Chondrocyte (in vitro differentiated cells): Measurements from ENCODE around the gene ACER3. TPM values are rescaled to one million over a fixed set of nuclear protein-coding genes. Genes with fewer than 3 reads are reported as not detected.

Experiments
- DNase-seq: peaks from one replicate; pipeline ENCODE4 v3.0.0; 2021; ENCODE audit warnings: mixed read lengths, low spot score
- H3K27ac Mint-ChIP-seq: one replicate; pipeline ENCODE4 v1.8.0; 2021; ENCODE audit warnings: mild to moderate bottlenecking, moderate library complexity, mixed read lengths; ENCODE audit not compliant: unreplicated experiment
- H3K27me3 Mint-ChIP-seq: 2 replicates; pipeline ENCODE4 v1.8.0; 2021; ENCODE audit warnings: low read depth, mixed read lengths
- H3K36me3 Mint-ChIP-seq: 2 replicates; pipeline ENCODE4 v1.8.0; 2021; ENCODE audit warnings: low read depth, mixed read lengths
- H3K4me1 Mint-ChIP-seq: 2 replicates; pipeline ENCODE4 v1.8.0; 2021; ENCODE audit warnings: low read depth, mild to moderate bottlenecking, mixed read lengths
- H3K4me3 Mint-ChIP-seq: one replicate; pipeline ENCODE4 v1.8.0; 2021; ENCODE audit warnings: mild to moderate bottlenecking, moderate library complexity, mixed read lengths; ENCODE audit not compliant: unreplicated experiment
- H3K9me3 Mint-ChIP-seq: 2 replicates; pipeline ENCODE4 v1.8.0; 2021; ENCODE audit warnings: low read depth, mixed read lengths
- CTCF ChIP-seq: fragments of 200-600 bp; sonication (generic); IDR thresholded peaks from 2 replicates; pipeline ENCODE4 v1.5.0; 2021; ENCODE audit warnings: antibody characterized with exemption, mild to moderate bottlenecking, moderate library complexity
- total RNA-seq: library from RNA; stranded (reverse); gene quantifications from 3 replicates; pipeline ENCODE4 v1.2.1, GENCODE V29; 2021

The ACER3 gene
- total RNA-seq, 1 donor from 2014 or later: 17.9 TPM

- H3K4me3 Mint-ChIP-seq: no peak overlapping the region
- H3K4me1 Mint-ChIP-seq: peaks cover 3% of the 10 kb centered on the region
- no peaks in the 10 kb centered on the region for H3K36me3 Mint-ChIP-seq
- TF ChIP-seq CTCF: no peak
- no peak for DNase-seq
- peaks cover 12% of the 10 kb centered on the region for H3K27me3 Mint-ChIP-seq
- H3K9me3 Mint-ChIP-seq: no peaks in the 10 kb centered on the region
- H3K27ac Mint-ChIP-seq: no peak overlapping the region
These were observed 24.6 kb upstream of the ACER3 start for GRCh38 chr11:76835928-76836612.

- Mint-ChIP-seq H3K4me1 (peaks cover 3% of the 10 kb centered on the region), H3K36me3 (no peaks in the 10 kb centered on the region), H3K27me3 (peaks cover 17% of the 10 kb centered on the region), H3K4me3 (no peak overlapping the region), H3K27ac (no peak overlapping the region), H3K9me3 (no peaks in the 10 kb centered on the region)
- TF ChIP-seq CTCF: no peak
- no peak for DNase-seq
These were observed 24.0 kb upstream of the ACER3 start for GRCh38 chr11:76836613-76837291.

- Mint-ChIP-seq H3K9me3 (no peaks in the 10 kb centered on the region), H3K4me3 (no peak overlapping the region), H3K36me3 (no peaks in the 10 kb centered on the region), H3K27ac (no peak overlapping the region), H3K4me1 (peaks cover 3% of the 10 kb centered on the region), H3K27me3 (peaks cover 25% of the 10 kb centered on the region)
- no peak for TF ChIP-seq CTCF
- DNase-seq: no peak
These were observed 22.7 kb upstream of the ACER3 start for GRCh38 chr11:76837696-76838677.

DNA sequence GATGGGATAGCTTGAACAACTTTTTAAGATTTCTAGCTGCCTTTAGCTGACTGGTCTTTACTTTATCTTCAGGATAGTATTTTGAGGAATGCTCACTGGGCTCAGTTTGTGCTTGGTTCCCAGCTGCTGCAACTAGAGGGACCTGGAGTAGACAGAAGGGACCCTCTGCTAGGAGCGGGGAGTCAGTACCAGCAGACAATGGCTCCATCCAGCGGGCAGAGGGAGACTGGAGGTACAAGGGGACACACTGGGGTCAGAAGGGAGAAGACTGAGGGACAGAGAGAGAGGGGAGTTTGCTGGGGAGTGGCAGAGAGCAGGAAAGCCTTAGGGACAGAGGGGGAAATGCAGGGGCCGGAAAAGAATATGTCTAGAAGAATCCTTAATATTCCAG is 22.0 kb upstream of the ACER3 start:
- Mint-ChIP-seq H3K9me3 (no peaks in the 10 kb centered on the region), H3K4me3 (no peak overlapping the region), H3K4me1 (peaks cover 3% of the 10 kb centered on the region), H3K27me3 (peaks cover 25% of the 10 kb centered on the region), H3K36me3 (no peaks in the 10 kb centered on the region), H3K27ac (no peak overlapping the region)
- no peak for DNase-seq
- TF ChIP-seq CTCF: peak; percentile 63

DNA sequence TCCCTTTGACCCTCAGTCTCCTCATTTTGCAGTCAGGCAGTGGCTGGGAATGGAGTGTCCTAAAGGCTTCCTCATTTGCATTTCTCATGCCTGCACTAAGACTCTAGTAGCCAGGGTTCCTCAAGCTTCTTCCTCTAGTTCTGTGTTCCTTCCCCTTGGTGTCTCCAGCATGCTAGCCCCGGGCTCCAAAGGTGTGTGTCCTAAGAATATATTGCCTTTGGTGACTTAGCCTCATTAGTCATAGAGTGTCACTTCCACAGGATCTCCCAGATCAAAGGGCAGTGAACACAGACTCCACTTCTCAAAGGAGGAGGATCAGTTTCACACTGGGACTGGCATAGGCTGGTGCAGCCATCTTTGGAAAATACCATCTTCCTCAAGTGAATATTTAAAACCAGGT is 21.4 kb upstream of the ACER3 start:
- Mint-ChIP-seq H3K4me1 (peaks cover 3% of the 10 kb centered on the region), H3K27ac (no peak overlapping the region), H3K9me3 (no peaks in the 10 kb centered on the region), H3K36me3 (no peaks in the 10 kb centered on the region), H3K4me3 (no peak overlapping the region), H3K27me3 (peaks cover 25% of the 10 kb centered on the region)
- DNase-seq: no peak
- no peak for TF ChIP-seq CTCF
